NCI-H1436 treated with DMSO at 0.1 percent for 48 hours (cell line): Measurements from ENCODE around the gene DAB2IP.

ENCODE experiments used
- DNase-seq: peaks from one replicate; lab custom pipeline; 2025; lab: John Stamatoyannopoulos, UW

DAB2IP gene

GRCh38 chr9:121645003-121645402, 6.4 kb upstream of the DAB2IP start:
- DNase-seq, result no peak

- no peak for DNase-seq
Observed at GRCh38 chr9:121645853-121646807, 5.3 kb upstream of the DAB2IP start.

GRCh38 chr9:121646992-121647391, 4.4 kb upstream of the DAB2IP start:
- no peak for DNase-seq

- no peak for DNase-seq
Observed at GRCh38 chr9:121648172-121648571, 3.3 kb upstream of the DAB2IP start.

GRCh38 chr9:121648799-121649198, 2.6 kb upstream of the DAB2IP start:
- DNase-seq, result no peak

- DNase-seq, result no peak
Observed at GRCh38 chr9:121649476-121650216, 1.8 kb upstream of the DAB2IP start.

- DNase-seq, result no peak
Observed at GRCh38 chr9:121650217-121651007, 1.0 kb upstream of the DAB2IP start.

- no peak for DNase-seq
Observed at GRCh38 chr9:121651008-121651294, 483 bp upstream of the DAB2IP start.

GRCh38 chr9:121652021-121652837, 795 bp downstream of the DAB2IP start:
- DNase-seq, result no peak

GRCh38 chr9:121652838-121653231, 1.4 kb downstream of the DAB2IP start:
- DNase-seq, result no peak

- DNase-seq, result no peak
Observed at GRCh38 chr9:121654499-121655140, 3.2 kb downstream of the DAB2IP start.

GRCh38 chr9:121655231-121655755, 3.9 kb downstream of the DAB2IP start:
- no peak for DNase-seq

- DNase-seq, result no peak
Observed at GRCh38 chr9:121656941-121657470, 5.6 kb downstream of the DAB2IP start.

GRCh38 chr9:121658166-121658565, 6.7 kb downstream of the DAB2IP start:
- no peak for DNase-seq

GRCh38 chr9:121658591-121658990, 7.2 kb downstream of the DAB2IP start:
- no peak for DNase-seq

- no peak for DNase-seq
Observed at GRCh38 chr9:121660367-121660766, 8.9 kb downstream of the DAB2IP start.

- no peak for DNase-seq
Observed at GRCh38 chr9:121660876-121661275, 9.4 kb downstream of the DAB2IP start.

- DNase-seq, result no peak
Observed at GRCh38 chr9:121661328-121661727, 9.9 kb downstream of the DAB2IP start.

GRCh38 chr9:121662359-121662758, 10.9 kb downstream of the DAB2IP start:
- DNase-seq, result no peak

GRCh38 chr9:121662891-121663580, 11.6 kb downstream of the DAB2IP start:
- DNase-seq, result no peak
